ENCODE data around the gene CNOT11. TPM values are rescaled to one million over a fixed set of nuclear protein-coding genes. Genes with fewer than 3 reads are reported as not detected.

CNOT11 gene
- total and polyA plus RNA-seq, 2 of the 8 experiments (the other 6 are each of a cell fraction or from before 2014, with no cell fraction given): 41.5 to 54.6 TPM

DNA sequence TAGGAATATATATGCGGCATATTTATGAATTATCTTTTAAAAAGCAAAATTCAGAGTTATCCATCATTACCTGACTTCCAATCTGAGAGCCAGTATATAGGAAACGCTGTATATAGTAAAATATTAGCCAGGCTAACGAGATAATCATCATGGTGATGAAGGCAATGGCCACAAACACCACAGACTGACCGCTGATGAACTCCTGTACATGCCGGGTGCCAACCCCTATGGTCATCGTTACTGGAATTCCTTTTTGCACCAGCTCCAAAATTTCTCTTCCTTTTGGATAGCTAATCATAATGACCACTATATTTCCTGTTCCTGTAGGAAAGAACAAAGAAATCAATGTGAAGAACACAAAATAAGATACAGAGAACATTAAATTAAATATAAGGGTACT lies 42.2 kb downstream of the CNOT11 start (continued):
- no peak for TF ChIP-seq CHD7 (IDR thresholded peaks at IDR 0.05; ENCODE audit: insufficient replicate concordance, low read length)
